Endodermal cell (in vitro differentiated cells): ENCODE results near the gene KRT12. TPM values are rescaled to one million over a fixed set of nuclear protein-coding genes. Genes with fewer than 3 reads are reported as not detected.

ENCODE experiments used
- DNase-seq: peaks from one replicate; pipeline ENCODE4 v3.0.0-alpha.2; 2017
- H3K27ac ChIP-seq: 2 replicates; pipeline ENCODE4 v1.5.1; 2013; ENCODE audit warnings: mild to moderate bottlenecking, low read depth, low read length, moderate library complexity
- H3K27me3 ChIP-seq: 2 replicates; pipeline ENCODE4 v1.6.1; 2013; ENCODE audit warnings: mild to moderate bottlenecking, low read length, moderate library complexity; ENCODE audit not compliant: insufficient read depth, control insufficient read depth, poor library complexity, severe bottlenecking
- H3K36me3 ChIP-seq: 2 replicates; pipeline ENCODE4 v1.7.0; 2013; ENCODE audit warnings: mild to moderate bottlenecking, low read length, moderate library complexity; ENCODE audit not compliant: control insufficient read depth, insufficient read depth
- H3K4me1 ChIP-seq: one replicate; pipeline ENCODE4 v1.7.0; 2013; ENCODE audit warnings: low read length; ENCODE audit not compliant: control insufficient read depth, insufficient read depth
- H3K4me3 ChIP-seq: 2 replicates; pipeline ENCODE4 v1.5.1; 2013; ENCODE audit warnings: mild to moderate bottlenecking, low read length, moderate library complexity
- H3K9ac ChIP-seq: 2 replicates; pipeline ENCODE4 v1.6.1; 2013; ENCODE audit warnings: mild to moderate bottlenecking, low read length, moderate library complexity; ENCODE audit not compliant: poor library complexity, severe bottlenecking; ENCODE audit errors: extremely low read depth
- H3K9me3 ChIP-seq: 2 replicates; pipeline ENCODE4 v1.6.1; 2013; ENCODE audit warnings: mild to moderate bottlenecking, low read length, moderate library complexity; ENCODE audit not compliant: control insufficient read depth
- H3K27ac Mint-ChIP-seq: 2 replicates; pipeline ENCODE4 v1.8.0; 2020; ENCODE audit warnings: mixed read lengths
- H3K27me3 Mint-ChIP-seq: 2 replicates; pipeline ENCODE4 v1.8.0; 2021; ENCODE audit warnings: mild to moderate bottlenecking, mixed read lengths; ENCODE audit not compliant: insufficient read depth
- H3K36me3 Mint-ChIP-seq: 2 replicates; pipeline ENCODE4 v1.8.0; 2020; ENCODE audit warnings: low read depth, mixed read lengths
- H3K4me1 Mint-ChIP-seq: 2 replicates; pipeline ENCODE4 v1.8.0; 2020; ENCODE audit warnings: mixed read lengths
- H3K4me3 Mint-ChIP-seq: 2 replicates; pipeline ENCODE4 v1.8.0; 2020; ENCODE audit warnings: mild to moderate bottlenecking, moderate library complexity, mixed read lengths
- H3K9me3 Mint-ChIP-seq: 2 replicates; pipeline ENCODE4 v1.8.0; 2020; ENCODE audit warnings: mild to moderate bottlenecking, mixed read lengths
- WGBS, 2 experiments: methylation state at CpG; one replicate each; pipeline versions ENCODE4 v1.1.5 to v1.1.7; 2013; ENCODE audit warnings: missing lambda C conversion rate in 2 of 2, mixed read lengths in 1 of 2; ENCODE audit not compliant: insufficient coverage in 1 of 2, insufficient read length in 1 of 2; 5-methylcytosine and 5-hydroxymethylcytosine counted together
- total RNA-seq, 2 donors: library from RNA; stranded (reverse); fragmentation: NEBNext Ultra II Directional in 1 of 2; extraction: Animal tissue kit (Norgen Biotek cat#: 25700) in 1 of 2; gene quantifications; 2 replicates in 1 of 2; 3 replicates in 1 of 2; pipeline ENCODE4 v1.2.1, GENCODE V29; 2021
- TF ChIP-seq, protein P1 (sequence below): fragments of 200-600 bp; sonication (generic); conservative IDR thresholded peaks from 2 replicates; pipeline ENCODE4 v1.5.0; 2021; ENCODE audit warnings: antibody characterized with exemption, mild to moderate bottlenecking

KRT12 gene
- total RNA-seq, 2 donors from 2014 or later: not detected

- WGBS, 2 experiments: 90 to 92% methylated on average over 1 of the region's 1 CpG
- Mint-ChIP-seq H3K9me3 (no peaks in the 10 kb centered on the region), H3K27me3 (peaks cover 80% of the 10 kb centered on the region)
Measured at GRCh38 chr17:40846515-40847144, 20.4 kb downstream of the KRT12 start.

GRCh38 chr17:40844671-40845107 is 22.3 kb downstream of the KRT12 start:
- H3K4me1 Mint-ChIP-seq: peaks cover 8% of the 10 kb centered on the region
- Histone ChIP-seq H3K9me3 (no peaks in the 10 kb centered on the region), H3K27me3 (peaks cover 91% of the 10 kb centered on the region), H3K9ac (no peak overlapping the region), H3K27ac (no peak overlapping the region), H3K4me3 (no peak overlapping the region), H3K36me3 (no peaks in the 10 kb centered on the region), H3K4me1 (no peaks in the 10 kb centered on the region)
- TF ChIP-seq, protein P1, sequence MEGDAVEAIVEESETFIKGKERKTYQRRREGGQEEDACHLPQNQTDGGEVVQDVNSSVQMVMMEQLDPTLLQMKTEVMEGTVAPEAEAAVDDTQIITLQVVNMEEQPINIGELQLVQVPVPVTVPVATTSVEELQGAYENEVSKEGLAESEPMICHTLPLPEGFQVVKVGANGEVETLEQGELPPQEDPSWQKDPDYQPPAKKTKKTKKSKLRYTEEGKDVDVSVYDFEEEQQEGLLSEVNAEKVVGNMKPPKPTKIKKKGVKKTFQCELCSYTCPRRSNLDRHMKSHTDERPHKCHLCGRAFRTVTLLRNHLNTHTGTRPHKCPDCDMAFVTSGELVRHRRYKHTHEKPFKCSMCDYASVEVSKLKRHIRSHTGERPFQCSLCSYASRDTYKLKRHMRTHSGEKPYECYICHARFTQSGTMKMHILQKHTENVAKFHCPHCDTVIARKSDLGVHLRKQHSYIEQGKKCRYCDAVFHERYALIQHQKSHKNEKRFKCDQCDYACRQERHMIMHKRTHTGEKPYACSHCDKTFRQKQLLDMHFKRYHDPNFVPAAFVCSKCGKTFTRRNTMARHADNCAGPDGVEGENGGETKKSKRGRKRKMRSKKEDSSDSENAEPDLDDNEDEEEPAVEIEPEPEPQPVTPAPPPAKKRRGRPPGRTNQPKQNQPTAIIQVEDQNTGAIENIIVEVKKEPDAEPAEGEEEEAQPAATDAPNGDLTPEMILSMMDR: no peak
- peaks cover 95% of the 10 kb centered on the region for H3K27me3 Mint-ChIP-seq
- no peak overlapping the region for H3K27ac Mint-ChIP-seq
- no peak overlapping the region for H3K4me3 Mint-ChIP-seq
- no peak for DNase-seq
- no peaks in the 10 kb centered on the region for H3K36me3 Mint-ChIP-seq
- 93 to 98% methylated on average over 4 of the region's 4 CpGs for WGBS, 2 experiments
- no peaks in the 10 kb centered on the region for H3K9me3 Mint-ChIP-seq

More at GRCh38 chr17:40846515-40847144, 20.4 kb downstream of the KRT12 start:
- Histone ChIP-seq H3K4me3 (no peak overlapping the region), H3K27ac (no peak overlapping the region), H3K36me3 (no peaks in the 10 kb centered on the region), H3K9ac (no peak overlapping the region), H3K27me3 (peaks cover 82% of the 10 kb centered on the region), H3K4me1 (no peaks in the 10 kb centered on the region), H3K9me3 (no peaks in the 10 kb centered on the region)
- Mint-ChIP-seq H3K4me1 (peaks cover 8% of the 10 kb centered on the region), H3K4me3 (no peak overlapping the region), H3K27ac (no peak overlapping the region), H3K36me3 (no peaks in the 10 kb centered on the region)
- TF ChIP-seq, protein P1: no peak
- DNase-seq: no peak

DNA sequence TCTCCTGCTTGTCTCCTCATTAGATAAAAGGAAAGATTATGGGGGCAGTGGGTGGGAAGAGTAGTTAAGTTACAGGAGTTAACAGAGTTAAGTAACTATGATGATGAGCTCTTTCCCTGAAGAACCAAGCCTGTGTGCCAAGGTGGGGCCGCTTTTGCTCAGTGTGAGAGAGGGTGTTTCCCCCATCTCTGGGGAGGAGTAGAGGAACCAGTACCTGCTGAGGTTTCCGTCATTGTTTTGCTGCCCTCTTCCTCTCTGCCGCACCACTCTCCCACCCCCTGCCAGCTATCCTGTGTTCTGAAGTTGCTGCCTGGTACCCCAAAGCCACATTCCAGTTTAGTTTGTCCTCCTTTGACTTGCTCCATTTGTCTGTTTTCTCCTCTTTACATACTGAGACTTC is 23.8 kb downstream of the KRT12 start:
- Mint-ChIP-seq H3K4me1 (peaks cover 8% of the 10 kb centered on the region), H3K27me3 (peaks cover 100% of the 10 kb centered on the region), H3K36me3 (no peaks in the 10 kb centered on the region), H3K9me3 (no peaks in the 10 kb centered on the region), H3K27ac (no peak overlapping the region), H3K4me3 (no peak overlapping the region)
- no peaks in the 10 kb centered on the region for H3K36me3 ChIP-seq
- H3K9ac ChIP-seq: no peak overlapping the region
- peaks cover 98% of the 10 kb centered on the region for H3K27me3 ChIP-seq
- DNase-seq: no peak
- H3K27ac ChIP-seq: no peak overlapping the region
- TF ChIP-seq, protein P1: no peak
- 65 to 67% methylated on average over 3 of the region's 3 CpGs for WGBS, 2 experiments
- H3K9me3 ChIP-seq: no peaks in the 10 kb centered on the region
- no peak overlapping the region for H3K4me3 ChIP-seq
- H3K4me1 ChIP-seq: no peaks in the 10 kb centered on the region
